Measurements from ENCODE around the gene EPN2.
"Not testable (repeated sequence)": the region's sequence is repeated elsewhere in the genome, so short reads cannot be mapped to it uniquely, and the experiment has no call there.

DNA sequence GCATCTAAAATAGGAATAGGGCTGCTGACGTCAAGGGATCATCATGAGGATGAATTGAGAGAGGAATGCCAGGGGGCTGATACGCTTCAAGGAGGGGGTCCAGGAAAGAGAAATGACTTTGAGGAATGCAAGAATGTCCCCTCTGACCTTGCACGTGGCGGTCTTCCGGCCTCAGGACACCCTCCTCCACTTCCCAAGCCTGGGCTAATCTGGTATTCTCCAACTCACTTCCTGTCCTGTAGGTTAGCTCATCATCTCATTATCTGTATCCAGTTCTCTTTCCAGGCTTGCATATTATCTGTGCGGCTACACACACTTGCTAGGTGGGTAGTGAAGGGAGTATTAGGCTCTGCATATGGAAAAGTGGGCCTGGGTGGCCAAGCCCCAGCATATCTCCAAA is 2.5 kb upstream of the EPN2 start:
- TF ChIP-seq, protein P1, sequence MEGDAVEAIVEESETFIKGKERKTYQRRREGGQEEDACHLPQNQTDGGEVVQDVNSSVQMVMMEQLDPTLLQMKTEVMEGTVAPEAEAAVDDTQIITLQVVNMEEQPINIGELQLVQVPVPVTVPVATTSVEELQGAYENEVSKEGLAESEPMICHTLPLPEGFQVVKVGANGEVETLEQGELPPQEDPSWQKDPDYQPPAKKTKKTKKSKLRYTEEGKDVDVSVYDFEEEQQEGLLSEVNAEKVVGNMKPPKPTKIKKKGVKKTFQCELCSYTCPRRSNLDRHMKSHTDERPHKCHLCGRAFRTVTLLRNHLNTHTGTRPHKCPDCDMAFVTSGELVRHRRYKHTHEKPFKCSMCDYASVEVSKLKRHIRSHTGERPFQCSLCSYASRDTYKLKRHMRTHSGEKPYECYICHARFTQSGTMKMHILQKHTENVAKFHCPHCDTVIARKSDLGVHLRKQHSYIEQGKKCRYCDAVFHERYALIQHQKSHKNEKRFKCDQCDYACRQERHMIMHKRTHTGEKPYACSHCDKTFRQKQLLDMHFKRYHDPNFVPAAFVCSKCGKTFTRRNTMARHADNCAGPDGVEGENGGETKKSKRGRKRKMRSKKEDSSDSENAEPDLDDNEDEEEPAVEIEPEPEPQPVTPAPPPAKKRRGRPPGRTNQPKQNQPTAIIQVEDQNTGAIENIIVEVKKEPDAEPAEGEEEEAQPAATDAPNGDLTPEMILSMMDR (IDR thresholded peaks at IDR 0.05): not testable (repeated sequence)
- TF ChIP-seq POLR2A (IDR thresholded peaks at IDR 0.05): not testable (repeated sequence)
